Bronchial epithelial cell (primary cell): ENCODE measurements around the gene AOX1. TPM values are rescaled to one million over a fixed set of nuclear protein-coding genes. Genes with fewer than 3 reads are reported as not detected.
A peak's percentile ranks its signal among the peaks of the same experiment; 100 is the strongest.

Experiments used
- DNase-seq: peaks from one replicate; pipeline ENCODE4 v3.0.0-alpha.2; 2010; ENCODE audit warnings: low read depth
- FAIRE-seq: peaks from 2 replicates; lab custom pipeline; 2011; peaks lifted over from hg19 to GRCh38; lab: Jason Lieb, UNC
- H3K27me3 ChIP-seq: 2 replicates; pipeline ENCODE4 v1.5.1; 2011; ENCODE audit warnings: low read length; ENCODE audit not compliant: control insufficient read depth, insufficient read depth
- H3K36me3 ChIP-seq: 2 replicates; pipeline ENCODE4 v1.5.1; 2011; ENCODE audit warnings: low read length; ENCODE audit not compliant: control insufficient read depth, insufficient read depth
- H3K4me3 ChIP-seq: 2 replicates; pipeline ENCODE4 v1.5.1; 2011; ENCODE audit warnings: mild to moderate bottlenecking, low read depth, low read length, control low read depth
- CTCF ChIP-seq: IDR thresholded peaks from 2 replicates; pipeline ENCODE4 v1.5.1; 2011; ENCODE audit warnings: mild to moderate bottlenecking, moderate library complexity, low read length, control low read depth, inconsistent platforms; ENCODE audit not compliant: insufficient read depth, severe bottlenecking
- total RNA-seq: library from RNA; depleted of rRNA; stranded (reverse); fragments of >200 nt; gene quantifications from 2 replicates; pipeline ENCODE4 v1.2.1, GENCODE V29; 2014

AOX1 gene
- total RNA-seq, 1 donor from 2014 or later = 8.4 TPM

GRCh38 chr2:200617156-200618053 is 31.6 kb downstream of the AOX1 start:
- no peak for FAIRE-seq

GRCh38 chr2:200618054-200618419 is 32.2 kb downstream of the AOX1 start:
- H3K4me3 ChIP-seq = no peak overlapping the region
- no peaks in the 10 kb centered on the region for H3K36me3 ChIP-seq
- no peak for TF ChIP-seq CTCF
- DNase-seq (no peak), FAIRE-seq (no peak)
- H3K27me3 ChIP-seq = no peaks in the 10 kb centered on the region

More at GRCh38 chr2:200617156-200618053, 31.6 kb downstream of the AOX1 start:
- no peaks in the 10 kb centered on the region for H3K36me3 ChIP-seq
- no peak for TF ChIP-seq CTCF
- H3K4me3 ChIP-seq = no peak overlapping the region
- DNase-seq = no peak
- H3K27me3 ChIP-seq = no peaks in the 10 kb centered on the region

- Histone ChIP-seq H3K36me3 (no peaks in the 10 kb centered on the region), H3K27me3 (no peaks in the 10 kb centered on the region), H3K4me3 (no peak overlapping the region)
- DNase-seq (peak; percentile 61), FAIRE-seq (peak; percentile 18)
- TF ChIP-seq CTCF = peak; percentile 36
Measured at GRCh38 chr2:200618590-200619021, 32.8 kb downstream of the AOX1 start.

- H3K4me3 ChIP-seq = no peak overlapping the region
- no peaks in the 10 kb centered on the region for H3K27me3 ChIP-seq
- peak; percentile 64 for DNase-seq
- TF ChIP-seq CTCF = no peak
- no peak for FAIRE-seq
- no peaks in the 10 kb centered on the region for H3K36me3 ChIP-seq
Measured at GRCh38 chr2:200619279-200619678, 33.5 kb downstream of the AOX1 start.

GRCh38 chr2:200620606-200621390 is 35.0 kb downstream of the AOX1 start:
- no peak for DNase-seq
- H3K36me3 ChIP-seq = no peaks in the 10 kb centered on the region
- no peak for TF ChIP-seq CTCF
- H3K27me3 ChIP-seq = no peaks in the 10 kb centered on the region
- no peak overlapping the region for H3K4me3 ChIP-seq
- FAIRE-seq = no peak
